ENCODE measurements around the gene ST3GAL3. TPM values are rescaled to one million over a fixed set of nuclear protein-coding genes. Genes with fewer than 3 reads are reported as not detected.

The ST3GAL3 gene
- total and polyA plus RNA-seq, 2 of the 13 experiments (the other 11 are each of a cell fraction or from before 2014, with no cell fraction given) = 5.1 to 8.1 TPM

GRCh38 chr1:43706598-43707189, 642 bp upstream of the ST3GAL3 start (continued):
- TF ChIP-seq THAP9 (CRISPR knock-in tag; IDR thresholded peaks at IDR 0.05; ENCODE audit: borderline replicate concordance) (0 out of 2 replicates have a peak, but pooled peaks have one; percentile 23), NR2C2 (CRISPR knock-in tag; IDR thresholded peaks at IDR 0.05; ENCODE audit: borderline replicate concordance) (no peak), ZNF350 (CRISPR knock-in tag; IDR thresholded peaks at IDR 0.05; ENCODE audit: borderline replicate concordance, low read depth) (peak; percentile 42; the same call in 1 of the 2 replicates), ZBTB42 (CRISPR knock-in tag; IDR thresholded peaks at IDR 0.05) (no peak), CSRNP1 (CRISPR knock-in tag; IDR thresholded peaks at IDR 0.05) (no peak), ZNF577 (CRISPR knock-in tag; IDR thresholded peaks at IDR 0.05; ENCODE audit: borderline replicate concordance, low read depth) (no peak), CSRNP2 (CRISPR knock-in tag; conservative IDR thresholded peaks at IDR 0.05; ENCODE audit: low read depth) (0 out of 2 replicates have a peak, but pooled peaks have one; percentile 46), ZNF619 (CRISPR knock-in tag; IDR thresholded peaks at IDR 0.05) (no peak), HOMEZ (CRISPR knock-in tag; IDR thresholded peaks at IDR 0.05; ENCODE audit: low read depth) (no peak), ETS1 (CRISPR knock-in tag; IDR thresholded peaks at IDR 0.05) (no peak), BRD4 (CRISPR knock-in tag; IDR thresholded peaks at IDR 0.05) (no peak), ZNF512 (CRISPR knock-in tag; IDR thresholded peaks at IDR 0.05) (no peak), UBTF (CRISPR knock-in tag; IDR thresholded peaks at IDR 0.05) (no peak), AHR (CRISPR knock-in tag; IDR thresholded peaks at IDR 0.05) (no peak)

Data from HepG2 (cell line).